ENCODE data around the gene CCNYL1. TPM values are rescaled to one million over a fixed set of nuclear protein-coding genes. Genes with fewer than 3 reads are reported as not detected.
"Not testable (repeated sequence)": the region's sequence is repeated elsewhere in the genome, so short reads cannot be mapped to it uniquely, and the experiment has no call there.

CCNYL1 gene
- total RNA-seq, 1 donor from 2014 or later: 7.1 TPM

- intact Hi-C loops (cut with DNase I): loop anchor here (1.0 kb wide), 1 partner anchor 58 kb away; no protein-coding TSS in a partner anchor
- Histone ChIP-seq H3K4me1 (peaks cover 20% of the 10 kb centered on the region), H3K36me3 (no peaks in the 10 kb centered on the region), H3K4me3 (peak overlapping the region; percentile 85 to 91), H3K9me3 (no peaks in the 10 kb centered on the region), H3K27me3 (no peaks in the 10 kb centered on the region), H3K27ac (peak overlapping the region; percentile 82)
- TF ChIP-seq POLR2A (IDR thresholded peaks at IDR 0.05): no peak
- peak in 1 of 2 donors; percentile 6 for TF ChIP-seq POLR2AphosphoS5 (IDR thresholded peaks at IDR 0.05; ENCODE audit: insufficient read depth in 1 of 2, low read depth in 1 of 2)
- peak in 1 of 2 donors; percentile 89 for DNase-seq (ENCODE audit: extremely low spot score in 2 of 2)
Observed at GRCh38 chr2:207711750-207712530, 500 bp downstream of the CCNYL1 start.

- intact Hi-C loops (cut with DNase I): no loop called here
- Histone ChIP-seq H3K27me3 (no peaks in the 10 kb centered on the region), H3K36me3 (no peaks in the 10 kb centered on the region), H3K9me3 (no peaks in the 10 kb centered on the region), H3K4me3 (no peak overlapping the region), H3K4me1 (peaks cover 16% of the 10 kb centered on the region), H3K27ac (no peak overlapping the region)
- TF ChIP-seq POLR2A (IDR thresholded peaks at IDR 0.05): no peak
- TF ChIP-seq, protein P1, sequence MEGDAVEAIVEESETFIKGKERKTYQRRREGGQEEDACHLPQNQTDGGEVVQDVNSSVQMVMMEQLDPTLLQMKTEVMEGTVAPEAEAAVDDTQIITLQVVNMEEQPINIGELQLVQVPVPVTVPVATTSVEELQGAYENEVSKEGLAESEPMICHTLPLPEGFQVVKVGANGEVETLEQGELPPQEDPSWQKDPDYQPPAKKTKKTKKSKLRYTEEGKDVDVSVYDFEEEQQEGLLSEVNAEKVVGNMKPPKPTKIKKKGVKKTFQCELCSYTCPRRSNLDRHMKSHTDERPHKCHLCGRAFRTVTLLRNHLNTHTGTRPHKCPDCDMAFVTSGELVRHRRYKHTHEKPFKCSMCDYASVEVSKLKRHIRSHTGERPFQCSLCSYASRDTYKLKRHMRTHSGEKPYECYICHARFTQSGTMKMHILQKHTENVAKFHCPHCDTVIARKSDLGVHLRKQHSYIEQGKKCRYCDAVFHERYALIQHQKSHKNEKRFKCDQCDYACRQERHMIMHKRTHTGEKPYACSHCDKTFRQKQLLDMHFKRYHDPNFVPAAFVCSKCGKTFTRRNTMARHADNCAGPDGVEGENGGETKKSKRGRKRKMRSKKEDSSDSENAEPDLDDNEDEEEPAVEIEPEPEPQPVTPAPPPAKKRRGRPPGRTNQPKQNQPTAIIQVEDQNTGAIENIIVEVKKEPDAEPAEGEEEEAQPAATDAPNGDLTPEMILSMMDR (IDR thresholded peaks at IDR 0.05): no peak
- TF ChIP-seq POLR2AphosphoS5 (IDR thresholded peaks at IDR 0.05; ENCODE audit: insufficient read depth in 1 of 2, low read depth in 1 of 2): no peak
- no peak for DNase-seq (ENCODE audit: extremely low spot score in 2 of 2)
Observed at GRCh38 chr2:207716056-207716455, 4.6 kb downstream of the CCNYL1 start.

DNA sequence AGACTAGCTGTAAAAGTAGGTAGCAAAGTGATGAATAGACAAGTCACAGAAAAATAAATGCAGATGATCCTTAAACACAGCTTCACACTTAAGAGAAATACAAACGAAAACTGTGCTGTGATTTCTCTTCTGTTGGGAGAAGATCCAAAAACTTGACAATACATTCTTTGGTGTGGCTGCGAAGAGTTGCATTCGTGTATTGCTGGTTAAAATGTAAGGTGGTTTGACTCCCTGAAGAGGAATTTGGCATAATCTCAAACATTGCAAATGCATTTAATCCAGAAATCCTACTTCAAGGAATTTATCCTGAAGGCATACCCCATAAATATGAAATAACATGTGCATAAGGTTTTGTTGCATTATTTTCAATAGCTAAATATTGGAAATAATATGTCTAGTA, 7.1 kb downstream of the CCNYL1 start:
- Histone ChIP-seq H3K9me3 (no peaks in the 10 kb centered on the region), H3K27ac (no peak overlapping the region), H3K36me3 (no peaks in the 10 kb centered on the region), H3K27me3 (no peaks in the 10 kb centered on the region), H3K4me1 (peaks cover 10% of the 10 kb centered on the region), H3K4me3 (no peak overlapping the region)
- no peak for DNase-seq (ENCODE audit: extremely low spot score in 2 of 2)
- TF ChIP-seq POLR2A (IDR thresholded peaks at IDR 0.05): no peak
- TF ChIP-seq, protein P1 (IDR thresholded peaks at IDR 0.05): no peak
- no peak for TF ChIP-seq POLR2AphosphoS5 (IDR thresholded peaks at IDR 0.05; ENCODE audit: insufficient read depth in 1 of 2, low read depth in 1 of 2)
- intact Hi-C loops (cut with DNase I): no loop called here

DNA sequence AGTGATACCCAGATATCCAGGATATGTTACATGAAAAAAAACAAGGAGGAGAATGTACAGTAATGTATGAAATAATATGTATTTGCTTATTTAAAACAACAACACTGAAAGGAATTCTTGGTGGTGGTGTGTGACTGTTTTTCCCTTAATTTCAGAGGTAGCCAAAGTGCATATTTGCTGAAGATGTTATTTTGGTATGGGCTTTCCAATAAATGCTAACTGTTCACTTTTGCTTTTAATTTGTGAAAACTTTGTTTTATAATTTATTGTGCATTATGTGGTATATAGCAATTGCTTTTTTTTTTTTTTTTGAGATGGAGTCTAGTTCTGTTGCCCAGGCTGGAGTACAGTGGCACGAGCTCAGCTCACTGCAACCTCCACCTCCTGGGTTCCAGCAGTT, 7.6 kb downstream of the CCNYL1 start:
- Histone ChIP-seq H3K27ac (no peak overlapping the region), H3K4me1 (peaks cover 10% of the 10 kb centered on the region), H3K27me3 (no peaks in the 10 kb centered on the region), H3K9me3 (no peaks in the 10 kb centered on the region), H3K36me3 (no peaks in the 10 kb centered on the region), H3K4me3 (no peak overlapping the region)
- TF ChIP-seq, protein P1 (IDR thresholded peaks at IDR 0.05): no peak
- no peak for TF ChIP-seq POLR2AphosphoS5 (IDR thresholded peaks at IDR 0.05; ENCODE audit: insufficient read depth in 1 of 2, low read depth in 1 of 2)
- TF ChIP-seq POLR2A (IDR thresholded peaks at IDR 0.05): no peak
- DNase-seq (ENCODE audit: extremely low spot score in 2 of 2): no peak
- intact Hi-C loops (cut with DNase I): no loop called here

DNA sequence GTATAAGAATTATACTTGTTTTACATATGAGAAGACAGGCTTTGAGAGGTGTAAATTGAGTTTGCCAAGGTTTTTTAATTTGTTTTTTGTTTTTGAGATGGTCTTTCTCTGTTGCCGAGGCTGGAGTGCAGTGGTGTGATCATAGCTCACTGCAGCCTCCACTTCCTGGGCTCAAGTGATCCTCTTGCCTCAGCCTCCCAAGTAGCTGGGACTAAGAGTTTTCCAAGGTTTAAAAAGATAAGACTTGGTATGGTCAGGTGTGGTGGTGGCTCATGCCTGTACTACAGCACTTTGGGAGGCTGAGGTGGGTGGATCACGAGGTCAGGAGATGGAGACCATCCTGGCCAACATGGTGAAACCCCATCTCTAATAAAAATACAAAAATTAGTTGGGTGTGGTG, 8.2 kb downstream of the CCNYL1 start:
- H3K27ac ChIP-seq; H3K27me3 ChIP-seq; DNase-seq (ENCODE audit: extremely low spot score in 2 of 2); H3K36me3 ChIP-seq; intact Hi-C loops (cut with DNase I); H3K9me3 ChIP-seq; H3K4me3 ChIP-seq: not testable (repeated sequence)
- peaks cover 10% of the 10 kb centered on the region for H3K4me1 ChIP-seq

- Histone ChIP-seq H3K36me3 (no peaks in the 10 kb centered on the region), H3K4me1 (peaks cover 10% of the 10 kb centered on the region), H3K4me3 (no peak overlapping the region), H3K9me3 (no peaks in the 10 kb centered on the region), H3K27me3 (no peaks in the 10 kb centered on the region), H3K27ac (no peak overlapping the region)
- TF ChIP-seq, protein P1 (IDR thresholded peaks at IDR 0.05): no peak
- no peak for TF ChIP-seq POLR2AphosphoS5 (IDR thresholded peaks at IDR 0.05; ENCODE audit: insufficient read depth in 1 of 2, low read depth in 1 of 2)
- TF ChIP-seq POLR2A (IDR thresholded peaks at IDR 0.05): no peak
- no peak for DNase-seq (ENCODE audit: extremely low spot score in 2 of 2)
- intact Hi-C loops (cut with DNase I): no loop called here
Observed at GRCh38 chr2:207720517-207721187, 9.2 kb downstream of the CCNYL1 start.

All from vagina (tissue), 2 donors.